ENCODE data around the gene DISC1. TPM values are rescaled to one million over a fixed set of nuclear protein-coding genes. Genes with fewer than 3 reads are reported as not detected.

The DISC1 gene
- total RNA-seq, 1 donor from 2014 or later, result 13.6 TPM

DNA sequence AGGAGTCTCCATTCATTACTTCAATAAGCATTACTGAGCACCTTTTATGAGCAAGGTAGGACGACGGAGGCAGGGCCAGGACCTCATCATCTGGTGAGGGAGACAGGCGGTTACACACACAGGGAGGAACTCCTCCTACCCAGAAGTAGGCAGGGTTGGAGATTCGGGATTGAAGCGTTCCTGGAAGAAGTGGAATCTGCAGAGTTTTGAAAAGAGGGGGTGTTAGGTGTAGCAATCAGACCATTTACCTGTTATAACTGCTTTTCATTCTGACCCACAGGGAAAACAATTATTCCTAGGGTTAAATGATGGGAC is 392.4 kb downstream of the DISC1 start:
- Histone ChIP-seq H3K4me3 (no peak overlapping the region), H3K4me1 (no peaks in the 10 kb centered on the region), H3K9me3 (no peaks in the 10 kb centered on the region), H3K36me3 (no peaks in the 10 kb centered on the region), H3K27me3 (ENCODE audit: low read depth) (no peaks in the 10 kb centered on the region), H3K27ac (no peak overlapping the region)
- intact Hi-C loops (cut with DNase I), result no loop called here
- TF ChIP-seq CTCF (IDR thresholded peaks at IDR 0.05), result no peak
- DNase-seq (no peak), ATAC-seq (no peak)

- TF ChIP-seq CTCF (IDR thresholded peaks at IDR 0.05), result no peak
- no peaks in the 10 kb centered on the region for H3K4me1 ChIP-seq
- ATAC-seq (no peak), DNase-seq (no peak)
- H3K4me3 ChIP-seq, result no peak overlapping the region
- no peak overlapping the region for H3K27ac ChIP-seq
- intact Hi-C loops (cut with DNase I), result no loop called here
- H3K27me3 ChIP-seq (ENCODE audit: low read depth), result no peaks in the 10 kb centered on the region
- no peaks in the 10 kb centered on the region for H3K36me3 ChIP-seq
- no peaks in the 10 kb centered on the region for H3K9me3 ChIP-seq
Measured at GRCh38 chr1:232020352-232020751, 393.8 kb downstream of the DISC1 start.

DNA sequence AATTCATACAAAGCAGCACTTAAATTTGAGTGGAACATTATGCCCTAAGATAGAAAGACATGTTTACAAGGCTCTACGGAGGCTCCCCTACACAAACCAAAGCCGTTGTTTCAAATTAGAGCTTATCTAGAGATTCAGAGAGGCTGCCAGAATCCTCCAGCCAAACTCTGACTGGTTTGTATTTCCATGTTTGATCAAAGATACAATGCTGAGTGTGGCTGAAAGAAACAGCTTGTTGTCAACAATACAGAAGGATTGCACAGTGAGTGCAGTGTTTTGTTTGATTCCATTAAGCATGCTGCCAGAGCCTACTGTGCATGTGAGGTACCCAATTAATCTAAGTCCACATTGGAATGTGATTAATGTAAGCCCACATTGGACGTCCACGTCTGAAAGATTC is 402.7 kb downstream of the DISC1 start:
- Histone ChIP-seq H3K27me3 (ENCODE audit: low read depth) (no peaks in the 10 kb centered on the region), H3K4me1 (no peaks in the 10 kb centered on the region), H3K4me3 (no peak overlapping the region), H3K36me3 (no peaks in the 10 kb centered on the region), H3K9me3 (no peaks in the 10 kb centered on the region), H3K27ac (no peak overlapping the region)
- intact Hi-C loops (cut with DNase I), result no loop called here
- no peak for ATAC-seq
- DNase-seq, result no peak
- TF ChIP-seq CTCF (IDR thresholded peaks at IDR 0.05), result no peak

- Histone ChIP-seq H3K4me3 (no peak overlapping the region), H3K36me3 (no peaks in the 10 kb centered on the region), H3K27me3 (ENCODE audit: low read depth) (no peaks in the 10 kb centered on the region), H3K4me1 (no peaks in the 10 kb centered on the region), H3K27ac (no peak overlapping the region), H3K9me3 (no peaks in the 10 kb centered on the region)
- no peak for TF ChIP-seq CTCF (IDR thresholded peaks at IDR 0.05)
- no peak for DNase-seq
- ATAC-seq, result no peak
- intact Hi-C loops (cut with DNase I), result no loop called here
Measured at GRCh38 chr1:232031156-232031555, 404.6 kb downstream of the DISC1 start.

- H3K4me1 ChIP-seq, result no peaks in the 10 kb centered on the region
- H3K36me3 ChIP-seq, result no peaks in the 10 kb centered on the region
- DNase-seq (no peak), ATAC-seq (no peak)
- H3K4me3 ChIP-seq, result no peak overlapping the region
- intact Hi-C loops (cut with DNase I), result no loop called here
- no peak overlapping the region for H3K27ac ChIP-seq
- H3K9me3 ChIP-seq, result no peaks in the 10 kb centered on the region
- no peaks in the 10 kb centered on the region for H3K27me3 ChIP-seq (ENCODE audit: low read depth)
- TF ChIP-seq CTCF (IDR thresholded peaks at IDR 0.05), result no peak
Measured at GRCh38 chr1:232033285-232033684, 406.7 kb downstream of the DISC1 start.

GRCh38 chr1:232034556-232034955 is 408.0 kb downstream of the DISC1 start:
- Histone ChIP-seq H3K4me1 (no peaks in the 10 kb centered on the region), H3K27ac (no peak overlapping the region), H3K9me3 (no peaks in the 10 kb centered on the region), H3K27me3 (ENCODE audit: low read depth) (no peaks in the 10 kb centered on the region), H3K36me3 (no peaks in the 10 kb centered on the region), H3K4me3 (no peak overlapping the region)
- TF ChIP-seq CTCF (IDR thresholded peaks at IDR 0.05), result no peak
- ATAC-seq (no peak), DNase-seq (no peak)
- intact Hi-C loops (cut with DNase I), result no loop called here

Data from lower lobe of right lung (tissue), 2 donors.